Measurements from ENCODE around the gene EFNA2.

The EFNA2 gene

GRCh38 chr19:1291761-1292418, 6.2 kb downstream of the EFNA2 start:
- no peak for TF ChIP-seq CTCF (IDR thresholded peaks at IDR 0.05; ENCODE audit: low read depth, low read length)
- H3K4me3 ChIP-seq (ENCODE audit: low read depth, low read length): no peak overlapping the region

GRCh38 chr19:1292419-1293151, 6.9 kb downstream of the EFNA2 start:
- TF ChIP-seq CTCF (IDR thresholded peaks at IDR 0.05; ENCODE audit: low read depth, low read length): no peak
- no peak overlapping the region for H3K4me3 ChIP-seq (ENCODE audit: low read depth, low read length)

- no peak for TF ChIP-seq CTCF (IDR thresholded peaks at IDR 0.05; ENCODE audit: low read depth, low read length)
- H3K4me3 ChIP-seq (ENCODE audit: low read depth, low read length): no peak overlapping the region
These were observed 8.3 kb downstream of the EFNA2 start for GRCh38 chr19:1293782-1294604.

GRCh38 chr19:1294688-1295087, 9.0 kb downstream of the EFNA2 start:
- no peak for TF ChIP-seq CTCF (IDR thresholded peaks at IDR 0.05; ENCODE audit: low read depth, low read length)
- H3K4me3 ChIP-seq (ENCODE audit: low read depth, low read length): no peak overlapping the region

GRCh38 chr19:1295169-1296012, 9.7 kb downstream of the EFNA2 start:
- TF ChIP-seq CTCF (IDR thresholded peaks at IDR 0.05; ENCODE audit: low read depth, low read length): no peak
- no peak overlapping the region for H3K4me3 ChIP-seq (ENCODE audit: low read depth, low read length)

- TF ChIP-seq CTCF (IDR thresholded peaks at IDR 0.05; ENCODE audit: low read depth, low read length): no peak
- no peak overlapping the region for H3K4me3 ChIP-seq (ENCODE audit: low read depth, low read length)
These were observed 10.4 kb downstream of the EFNA2 start for GRCh38 chr19:1296078-1296477.
